Endothelial cell of umbilical vein (primary cell): ENCODE results near the gene SLMAP. TPM values are rescaled to one million over a fixed set of nuclear protein-coding genes. Genes with fewer than 3 reads are reported as not detected.
"Not testable (repeated sequence)": the region's sequence is repeated elsewhere in the genome, so short reads cannot be mapped to it uniquely, and the experiment has no call there.

ENCODE experiments used
- BruUV-seq: library from RNA; stranded (reverse); fragments of 400-500 nt; replicated peaks from 2 replicates; lab custom pipeline; 2021; lab: Mats Ljungman, UMichigan
- CTCF ChIA-PET: fragments of 300-600, 350-600 bp; sonication (Branson Sonifier 250); formaldehyde crosslinking; loops from one replicate; lab custom pipeline; 2021; ENCODE audit warnings: antibody characterized with exemption, inconsistent platforms; lab: Charles Lee
- POLR2A ChIA-PET: fragments of 300-600, 350-600 bp; sonication (Branson Sonifier 250); formaldehyde crosslinking; loops from one replicate; lab custom pipeline; 2021; ENCODE audit warnings: antibody characterized with exemption, inconsistent platforms; lab: Charles Lee
- DNase-seq: peaks from one replicate; pipeline ENCODE4 v3.0.0-alpha.2; 2011; ENCODE audit warnings: low read depth, low spot score
- FAIRE-seq: peaks from 2 replicates; lab custom pipeline; 2011; peaks lifted over from hg19 to GRCh38; lab: Jason Lieb, UNC
- H2AFZ ChIP-seq: 2 replicates; pipeline ENCODE4 v1.6.0; 2012; ENCODE audit warnings: low read depth, low read length, control low read depth, inconsistent platforms
- H3K27ac ChIP-seq: 2 replicates; pipeline ENCODE4 v1.5.1; 2011; ENCODE audit warnings: low read depth, mild to moderate bottlenecking, control low read depth, low read length, moderate library complexity; ENCODE audit not compliant: insufficient read depth
- H3K27me3 ChIP-seq, 2 experiments: 2 replicates each; pipeline versions ENCODE4 v1.6.0 to v1.6.1; 2011; ENCODE audit warnings: low read length in 2 of 2, mixed read lengths in 1 of 2; ENCODE audit not compliant: control insufficient read depth in 2 of 2, insufficient read depth in 2 of 2
- H3K36me3 ChIP-seq, 2 experiments: 2 replicates in 1 of 2; 3 replicates in 1 of 2; pipeline ENCODE4 v1.5.1; 2011; ENCODE audit warnings: low read length in 2 of 2, mild to moderate bottlenecking in 1 of 2, moderate library complexity in 1 of 2; ENCODE audit not compliant: control insufficient read depth in 2 of 2, insufficient read depth in 2 of 2; ENCODE audit errors: extremely low read depth in 1 of 2
- H3K4me1 ChIP-seq: 3 replicates; pipeline ENCODE4 v1.5.1; 2011; ENCODE audit warnings: mild to moderate bottlenecking, low read length; ENCODE audit not compliant: control insufficient read depth, insufficient read depth; ENCODE audit errors: extremely low read depth
- H3K4me2 ChIP-seq: 2 replicates; pipeline ENCODE4 v1.6.1; 2011; ENCODE audit warnings: low read length, control low read depth, mixed read lengths; ENCODE audit not compliant: insufficient read depth
- H3K4me3 ChIP-seq, 3 experiments: fragments of 200-600 bp in 1 of 3; sonication (generic), shearing (Covaris generic) in 1 of 3; replicated peaks in 1 of 3; 2 replicates each; pipeline ENCODE4 v1.5.1; 2011 to 2016; ENCODE audit warnings: control low read depth in 3 of 3, low read length in 3 of 3, mild to moderate bottlenecking in 2 of 3, inconsistent platforms in 1 of 3, low read depth in 1 of 3, moderate library complexity in 1 of 3; ENCODE audit not compliant: insufficient read depth in 1 of 3
- H3K79me2 ChIP-seq: 2 replicates; pipeline ENCODE4 v1.6.0; 2012; ENCODE audit warnings: low read length, inconsistent platforms; ENCODE audit not compliant: control insufficient read depth, insufficient read depth
- H3K9ac ChIP-seq: replicated peaks from 2 replicates; pipeline ENCODE3; 2011; ENCODE audit warnings: low read length, control low read depth; ENCODE audit not compliant: insufficient read depth; ENCODE audit errors: extremely low read depth
- H3K9me1 ChIP-seq: replicated peaks from 3 replicates; pipeline ENCODE4 v1.6.0; 2011; ENCODE audit warnings: mild to moderate bottlenecking, low read length; ENCODE audit not compliant: control insufficient read depth, insufficient read depth; ENCODE audit errors: extremely low read depth
- H3K9me3 ChIP-seq: replicated peaks from 2 replicates; pipeline ENCODE4 v1.5.1; 2012; ENCODE audit warnings: low read length, inconsistent platforms; ENCODE audit not compliant: control insufficient read depth, insufficient read depth
- H4K20me1 ChIP-seq: replicated peaks from 2 replicates; pipeline ENCODE3; 2011; ENCODE audit warnings: mild to moderate bottlenecking, low read length; ENCODE audit not compliant: control insufficient read depth, insufficient read depth; ENCODE audit errors: extremely low read depth
- CTCF ChIP-seq, 2 donors: IDR thresholded peaks; 1 replicate in 1 of 2; 2 replicates in 1 of 2; pipeline ENCODE4 v1.5.1; 2011; ENCODE audit warnings: low read length in 2 of 2, mild to moderate bottlenecking in 2 of 2, moderate library complexity in 2 of 2, control low read depth in 1 of 2, inconsistent platforms in 1 of 2, low read depth in 1 of 2; ENCODE audit not compliant: insufficient read depth in 1 of 2; ENCODE audit errors: extremely low read depth in 1 of 2
- EZH2 ChIP-seq: IDR thresholded peaks from 2 replicates; pipeline ENCODE4 v1.6.1; 2012; ENCODE audit warnings: borderline replicate concordance, low read depth, mild to moderate bottlenecking, moderate library complexity, low read length, inconsistent platforms; ENCODE audit not compliant: severe bottlenecking
- FOS ChIP-seq: IDR thresholded peaks from 2 replicates; pipeline ENCODE4 v1.6.1; 2011; ENCODE audit warnings: mild to moderate bottlenecking, low read length, moderate library complexity, borderline replicate concordance; ENCODE audit not compliant: insufficient read depth
- GATA2 ChIP-seq: IDR thresholded peaks from 2 replicates; pipeline ENCODE4 v1.7.0; 2011; ENCODE audit warnings: low read depth, mild to moderate bottlenecking, moderate library complexity, mixed read lengths, low read length; ENCODE audit not compliant: insufficient read length, insufficient read depth
- JUN ChIP-seq: IDR thresholded peaks from 2 replicates; pipeline ENCODE4 v1.6.1; 2011; ENCODE audit warnings: borderline replicate concordance, low read depth; ENCODE audit not compliant: insufficient read length, insufficient read depth
- MAX ChIP-seq: IDR thresholded peaks from 2 replicates; pipeline ENCODE4 v1.6.1; 2011; ENCODE audit not compliant: insufficient read depth, insufficient read length
- MYC ChIP-seq: IDR thresholded peaks from one replicate; pipeline ENCODE4 v1.6.1; 2011; ENCODE audit warnings: mild to moderate bottlenecking, low read depth, low read length
- POLR2A ChIP-seq: IDR thresholded peaks from 2 replicates; pipeline ENCODE4 v1.6.1; 2012; ENCODE audit warnings: low read depth, mild to moderate bottlenecking, control low read depth, low read length
- POLR2AphosphoS5 ChIP-seq: IDR thresholded peaks from 2 replicates; pipeline ENCODE4 v1.6.1; 2012; ENCODE audit warnings: low read depth, mild to moderate bottlenecking, control low read depth, low read length, moderate library complexity; ENCODE audit not compliant: insufficient read depth
- dilution Hi-C: fragments of 300-500 bp; cut with MboI; formaldehyde crosslinking; loops from one replicate; pipeline ENCODE4 v1.15.0; 2019; ENCODE audit warnings: low sequenced_read_pairs; ENCODE audit not compliant: extremely low pct_ligation_motif_present
- intact Hi-C: fragments of 100-400 bp; cut with micrococcal nuclease; formaldehyde crosslinking; loops from one replicate; pipeline ENCODE4 v1.10.0; 2022
- polyA plus RNA-seq, 4 experiments: library from polyadenylated mRNA; depleted of rRNA in 3 of 4; stranded (reverse) in 3 of 4; unstranded in 1 of 4; fragments of >200 nt; gene quantifications; 2 replicates each; pipeline versions ENCODE4 v1.2.1 to v1.2.3, GENCODE V29; 2011 to 2012; ENCODE audit warnings: missing spikeins in 1 of 4
- total RNA-seq: library from RNA; stranded (reverse); gene quantifications from 2 replicates; pipeline ENCODE4 v1.2.3, GENCODE V29; 2021

The SLMAP gene
- total and polyA plus RNA-seq, 2 donors (not counting 3 experiments of a cell fraction or from before 2014, with no cell fraction given): 9.8 to 54.7 TPM

- POLR2A ChIA-PET: interaction anchor here (0.7 kb wide), 1 partner anchor 730 kb away, joined by 3 read pairs; no protein-coding TSS in a partner anchor
- FAIRE-seq: no peak
- dilution Hi-C loops: no loop called here
Measured at GRCh38 chr3:57877116-57877515, 121.0 kb downstream of the SLMAP start.

GRCh38 chr3:57884436-57884835 lies 128.3 kb downstream of the SLMAP start:
- H2AFZ ChIP-seq, FAIRE-seq, H3K9me1 ChIP-seq, H3K4me3 ChIP-seq, H3K27ac ChIP-seq, BruUV-seq, DNase-seq, H3K4me1 ChIP-seq, H3K79me2 ChIP-seq, H3K4me2 ChIP-seq, POLR2A ChIA-PET, intact Hi-C loops, H3K27me3 ChIP-seq, H3K9me3 ChIP-seq, CTCF ChIA-PET, H3K36me3 ChIP-seq, H4K20me1 ChIP-seq, H3K9ac ChIP-seq, dilution Hi-C loops: not testable (repeated sequence)

More at GRCh38 chr3:57877116-57877515, 121.0 kb downstream of the SLMAP start:
- DNase-seq: no peak
- H3K4me3 ChIP-seq: no peak overlapping the region
- no peaks in the 10 kb centered on the region for H3K27me3 ChIP-seq
- no peak overlapping the region for H3K27ac ChIP-seq
- CTCF ChIA-PET: no interaction called here
- no peaks in the 10 kb centered on the region for H3K9me1 ChIP-seq
- no peak overlapping the region for H3K9ac ChIP-seq
- no peaks in the 10 kb centered on the region for H3K4me1 ChIP-seq
- no peak overlapping the region for H2AFZ ChIP-seq
- H4K20me1 ChIP-seq: no peaks in the 10 kb centered on the region
- H3K4me2 ChIP-seq: no peak overlapping the region
- no peaks in the 10 kb centered on the region for H3K36me3 ChIP-seq
- no peak for TF ChIP-seq MYC
- no peak for TF ChIP-seq MAX
- TF ChIP-seq CTCF (IDR thresholded peaks at IDR 0.05; ENCODE audit: extremely low read depth in 1 of 2, insufficient read depth in 1 of 2, low read depth in 1 of 2, low read length in 2 of 2): no peak
- no peak for TF ChIP-seq JUN
- TF ChIP-seq FOS: no peak
- no peak for TF ChIP-seq POLR2A
- no peak for TF ChIP-seq EZH2
- no peak for TF ChIP-seq POLR2AphosphoS5
- no peak for TF ChIP-seq GATA2
- intact Hi-C loops: no loop called here
- H3K9me3 ChIP-seq: no peaks in the 10 kb centered on the region
- no TSS peak for BruUV-seq
- no peaks in the 10 kb centered on the region for H3K79me2 ChIP-seq
